Measurements from ENCODE around the gene PDZD8.

PDZD8 gene

GRCh38 chr10:117272195-117273076 lies 102.8 kb downstream of the PDZD8 start:
- TF ChIP-seq ZC3H10 (CRISPR knock-in tag; IDR thresholded peaks at IDR 0.05) (no peak), POU6F1 (CRISPR knock-in tag; IDR thresholded peaks at IDR 0.05; ENCODE audit: borderline replicate concordance, low read depth) (no peak), ESRRG (CRISPR knock-in tag; IDR thresholded peaks at IDR 0.05) (no peak), CSDC2 (CRISPR knock-in tag; IDR thresholded peaks at IDR 0.05) (no peak), CSRNP3 (CRISPR knock-in tag; IDR thresholded peaks at IDR 0.05) (no peak), BACH2 (CRISPR knock-in tag; IDR thresholded peaks at IDR 0.05; ENCODE audit: borderline replicate concordance) (no peak), ZNF70 (CRISPR knock-in tag; IDR thresholded peaks at IDR 0.05) (no peak), PATZ1 (CRISPR knock-in tag; IDR thresholded peaks at IDR 0.05; ENCODE audit: borderline replicate concordance) (no peak), TOX (CRISPR knock-in tag; IDR thresholded peaks at IDR 0.05; ENCODE audit: borderline replicate concordance) (no peak), SNAI2 (CRISPR knock-in tag; IDR thresholded peaks at IDR 0.05) (no peak), RARB (CRISPR knock-in tag; IDR thresholded peaks at IDR 0.05) (no peak), ZNF8 (CRISPR knock-in tag; IDR thresholded peaks at IDR 0.05) (no peak), ZFP3 (CRISPR knock-in tag; IDR thresholded peaks at IDR 0.05) (no peak), ZFP30 (CRISPR knock-in tag; IDR thresholded peaks at IDR 0.05) (no peak), GLIS3 (CRISPR knock-in tag; IDR thresholded peaks at IDR 0.05) (no peak), ARNTL (CRISPR knock-in tag; IDR thresholded peaks at IDR 0.05; ENCODE audit: borderline replicate concordance, low read depth) (no peak), OSR1 (CRISPR knock-in tag; IDR thresholded peaks at IDR 0.05) (no peak)
- peak; percentile 21; the same call in 1 of the 3 replicates for ATAC-seq

GRCh38 chr10:117271427-117271826 lies 103.8 kb downstream of the PDZD8 start:
- peak; percentile 43 for ATAC-seq
- no peak for TF ChIP-seq CREB5 (CRISPR knock-in tag; IDR thresholded peaks at IDR 0.05; ENCODE audit: low read depth)
- TF ChIP-seq ZC3H10 (CRISPR knock-in tag; IDR thresholded peaks at IDR 0.05): no peak
- TF ChIP-seq ISL1 (CRISPR knock-in tag; IDR thresholded peaks at IDR 0.05): no peak
- TF ChIP-seq ZFP30 (CRISPR knock-in tag; IDR thresholded peaks at IDR 0.05): no peak
- no peak for TF ChIP-seq ZFP3 (CRISPR knock-in tag; IDR thresholded peaks at IDR 0.05)
- TF ChIP-seq PPARA (CRISPR knock-in tag; IDR thresholded peaks at IDR 0.05; ENCODE audit: borderline replicate concordance): no peak
- TF ChIP-seq ZNF565 (CRISPR knock-in tag; conservative IDR thresholded peaks at IDR 0.05; ENCODE audit: low read depth): no peak
- TF ChIP-seq ESRRG (CRISPR knock-in tag; IDR thresholded peaks at IDR 0.05): no peak
- TF ChIP-seq TOX (CRISPR knock-in tag; IDR thresholded peaks at IDR 0.05; ENCODE audit: borderline replicate concordance): no peak
- no peak for TF ChIP-seq ARNTL (CRISPR knock-in tag; IDR thresholded peaks at IDR 0.05; ENCODE audit: borderline replicate concordance, low read depth)
- TF ChIP-seq POU6F1 (CRISPR knock-in tag; IDR thresholded peaks at IDR 0.05; ENCODE audit: borderline replicate concordance, low read depth): no peak
- TF ChIP-seq GLIS3 (CRISPR knock-in tag; IDR thresholded peaks at IDR 0.05): no peak
- TF ChIP-seq RARB (CRISPR knock-in tag; IDR thresholded peaks at IDR 0.05): no peak
- no peak for TF ChIP-seq CSDC2 (CRISPR knock-in tag; IDR thresholded peaks at IDR 0.05)
- no peak for TF ChIP-seq ZNF70 (CRISPR knock-in tag; IDR thresholded peaks at IDR 0.05)

- ATAC-seq: no peak
- TF ChIP-seq TOX (CRISPR knock-in tag; IDR thresholded peaks at IDR 0.05; ENCODE audit: borderline replicate concordance) (no peak), POU6F1 (CRISPR knock-in tag; IDR thresholded peaks at IDR 0.05; ENCODE audit: borderline replicate concordance, low read depth) (no peak), ZNF70 (CRISPR knock-in tag; IDR thresholded peaks at IDR 0.05) (no peak), RARB (CRISPR knock-in tag; IDR thresholded peaks at IDR 0.05) (no peak), BACH2 (CRISPR knock-in tag; IDR thresholded peaks at IDR 0.05; ENCODE audit: borderline replicate concordance) (no peak), GLIS3 (CRISPR knock-in tag; IDR thresholded peaks at IDR 0.05) (no peak), ZC3H10 (CRISPR knock-in tag; IDR thresholded peaks at IDR 0.05) (no peak), ISL1 (CRISPR knock-in tag; IDR thresholded peaks at IDR 0.05) (no peak), TSHZ2 (CRISPR knock-in tag; IDR thresholded peaks at IDR 0.05) (no peak), PPARA (CRISPR knock-in tag; IDR thresholded peaks at IDR 0.05; ENCODE audit: borderline replicate concordance) (no peak), ZFP30 (CRISPR knock-in tag; IDR thresholded peaks at IDR 0.05) (no peak), ZFP3 (CRISPR knock-in tag; IDR thresholded peaks at IDR 0.05) (no peak)
Measured at GRCh38 chr10:117268907-117269306, 106.3 kb downstream of the PDZD8 start.
